ENCODE data around the gene EPS8L3.
"Not testable (repeated sequence)": the region's sequence is repeated elsewhere in the genome, so short reads cannot be mapped to it uniquely, and the experiment has no call there.

Gene EPS8L3

DNA sequence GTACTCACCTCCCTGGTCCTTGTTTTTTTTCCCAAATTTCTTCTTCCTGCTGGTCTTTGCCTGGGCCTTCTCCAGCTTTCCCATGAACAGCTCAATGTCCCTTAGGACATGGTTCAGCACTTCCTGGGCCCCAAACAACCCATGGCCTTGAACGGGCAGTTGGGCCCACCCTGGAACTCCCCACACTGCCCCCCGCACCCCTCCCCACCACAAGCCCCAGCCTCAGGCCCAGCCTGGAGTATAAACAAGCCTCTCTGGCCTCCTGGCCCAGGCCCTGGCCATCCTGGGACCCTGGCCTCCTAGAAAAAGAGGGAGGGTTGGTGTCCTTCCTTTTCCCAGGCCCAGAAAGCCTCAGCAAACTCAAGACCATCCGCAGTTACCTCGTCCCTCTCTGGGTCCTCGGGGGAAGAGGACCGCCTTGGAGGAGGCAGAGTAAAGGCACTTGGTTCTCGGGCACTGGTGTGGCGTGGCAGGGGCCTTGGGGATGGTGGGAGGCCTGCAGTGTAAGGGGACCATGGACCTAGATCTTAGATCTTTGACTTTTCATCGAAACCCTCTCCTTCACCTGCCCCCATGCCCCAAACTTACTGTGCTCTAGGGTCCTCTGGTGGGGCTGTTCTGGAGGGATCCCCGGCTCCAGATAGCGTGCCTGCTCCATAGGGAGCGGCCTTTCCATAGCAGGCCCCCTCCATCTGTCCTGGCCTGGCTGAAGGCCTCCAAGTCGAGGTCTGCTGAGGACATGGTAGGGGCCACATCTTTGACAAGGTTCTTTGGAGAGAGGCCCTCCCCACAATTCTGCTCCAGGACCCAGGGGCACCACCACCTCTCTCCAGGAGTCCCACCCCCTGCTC, 5.6 kb downstream of the EPS8L3 start:
- TF ChIP-seq, protein P1, sequence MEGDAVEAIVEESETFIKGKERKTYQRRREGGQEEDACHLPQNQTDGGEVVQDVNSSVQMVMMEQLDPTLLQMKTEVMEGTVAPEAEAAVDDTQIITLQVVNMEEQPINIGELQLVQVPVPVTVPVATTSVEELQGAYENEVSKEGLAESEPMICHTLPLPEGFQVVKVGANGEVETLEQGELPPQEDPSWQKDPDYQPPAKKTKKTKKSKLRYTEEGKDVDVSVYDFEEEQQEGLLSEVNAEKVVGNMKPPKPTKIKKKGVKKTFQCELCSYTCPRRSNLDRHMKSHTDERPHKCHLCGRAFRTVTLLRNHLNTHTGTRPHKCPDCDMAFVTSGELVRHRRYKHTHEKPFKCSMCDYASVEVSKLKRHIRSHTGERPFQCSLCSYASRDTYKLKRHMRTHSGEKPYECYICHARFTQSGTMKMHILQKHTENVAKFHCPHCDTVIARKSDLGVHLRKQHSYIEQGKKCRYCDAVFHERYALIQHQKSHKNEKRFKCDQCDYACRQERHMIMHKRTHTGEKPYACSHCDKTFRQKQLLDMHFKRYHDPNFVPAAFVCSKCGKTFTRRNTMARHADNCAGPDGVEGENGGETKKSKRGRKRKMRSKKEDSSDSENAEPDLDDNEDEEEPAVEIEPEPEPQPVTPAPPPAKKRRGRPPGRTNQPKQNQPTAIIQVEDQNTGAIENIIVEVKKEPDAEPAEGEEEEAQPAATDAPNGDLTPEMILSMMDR (IDR thresholded peaks at IDR 0.05; ENCODE audit: extremely low read depth, missing control alignments) = no peak
- DNase-seq (ENCODE audit: low spot score) = no peak

DNA sequence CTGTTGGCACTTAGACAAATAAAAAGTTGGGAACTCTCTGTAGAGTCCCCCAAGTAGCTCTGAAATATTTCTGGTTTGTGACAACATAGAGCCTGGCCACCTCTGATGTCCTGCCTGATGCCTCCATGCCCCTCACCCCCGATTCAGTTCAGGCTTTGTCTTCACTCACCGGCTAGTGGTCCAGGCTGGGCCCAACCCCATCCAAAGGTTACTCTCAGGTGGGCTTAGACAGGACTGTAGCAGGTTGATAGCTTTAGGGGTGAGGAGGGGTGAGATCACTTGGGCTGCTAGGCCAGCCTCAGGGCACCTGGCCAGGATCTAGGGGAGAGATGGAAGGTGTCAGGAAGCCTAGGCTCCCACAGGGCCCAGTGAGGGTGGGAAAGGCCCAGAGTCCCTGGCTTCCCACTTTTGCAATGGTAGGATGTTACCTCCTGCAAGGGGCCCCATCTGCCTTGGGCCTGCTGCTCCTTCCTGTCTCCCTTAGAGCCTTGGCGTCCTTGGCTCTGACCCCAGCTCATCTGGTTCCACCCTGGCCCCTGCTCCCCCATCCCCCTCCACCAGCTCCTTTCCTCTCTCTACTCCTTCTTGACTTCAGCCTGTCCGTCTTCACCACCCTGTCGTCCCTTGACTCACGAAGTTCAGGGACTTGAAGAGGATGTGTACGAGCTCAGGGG, 6.7 kb downstream of the EPS8L3 start:
- no peak for DNase-seq (ENCODE audit: low spot score)
- TF ChIP-seq, protein P1 (IDR thresholded peaks at IDR 0.05; ENCODE audit: extremely low read depth, missing control alignments) = no peak

DNA sequence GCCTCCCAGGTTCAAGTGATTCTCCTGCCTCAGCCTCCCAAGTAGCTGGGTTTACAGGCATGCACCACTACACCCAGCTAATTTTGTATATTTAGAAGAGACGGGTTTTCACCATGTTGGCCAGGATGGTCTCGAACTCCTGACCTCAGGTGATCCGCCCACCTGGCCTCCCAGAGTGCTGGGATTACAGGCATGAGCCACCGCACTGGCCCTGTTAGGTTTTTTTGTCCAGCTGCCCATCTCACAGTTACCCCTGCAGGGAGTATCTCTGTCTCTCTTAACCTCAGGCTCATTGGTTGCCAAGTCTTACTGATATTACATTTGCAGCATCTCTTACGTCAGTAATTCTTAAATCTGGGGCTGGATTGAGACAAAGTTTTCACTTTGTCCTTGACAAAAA, 7.4 kb downstream of the EPS8L3 start:
- DNase-seq (ENCODE audit: low spot score) = not testable (repeated sequence)

GRCh38 chr1:109754738-109755137, 9.0 kb downstream of the EPS8L3 start:
- DNase-seq (ENCODE audit: low spot score) = no peak
- TF ChIP-seq, protein P1 (IDR thresholded peaks at IDR 0.05; ENCODE audit: extremely low read depth, missing control alignments) = no peak

DNA sequence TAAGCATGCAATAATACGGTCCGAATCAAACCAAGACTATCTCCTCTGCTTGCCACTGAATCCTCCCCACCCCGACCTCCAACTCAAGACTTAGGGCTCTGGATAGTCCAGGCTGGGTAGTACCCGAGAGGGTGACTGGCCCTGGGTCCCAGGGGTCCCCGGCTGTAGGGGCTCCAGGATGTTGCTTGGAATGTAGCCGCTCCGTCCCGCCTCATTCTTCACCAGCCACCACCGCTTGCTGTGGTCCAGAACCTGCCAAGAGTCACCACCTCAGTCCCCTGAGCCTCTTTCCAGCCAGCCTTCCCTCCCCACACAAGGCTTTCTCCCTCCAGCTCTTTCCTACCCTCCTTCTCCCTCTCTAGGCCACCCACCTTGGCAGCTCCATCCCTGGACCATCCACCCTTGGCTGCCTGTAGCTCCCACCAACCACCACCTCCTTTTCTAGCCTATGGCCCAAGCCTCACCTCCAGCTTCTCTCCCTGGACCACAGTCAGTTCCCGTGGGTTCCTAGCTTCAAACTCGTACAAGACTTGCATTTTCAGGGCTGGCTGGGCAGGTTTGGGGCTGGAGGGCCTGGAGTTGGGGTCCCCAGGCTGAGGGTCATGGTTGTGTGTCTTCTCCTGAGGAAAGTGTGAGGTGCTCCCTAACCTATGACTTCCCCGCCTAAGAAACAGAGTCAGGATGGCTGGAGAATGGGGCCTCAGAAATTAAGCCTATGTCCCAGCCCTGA, 12.0 kb downstream of the EPS8L3 start:
- no peak for DNase-seq (ENCODE audit: low spot score)
- TF ChIP-seq, protein P1 (IDR thresholded peaks at IDR 0.05; ENCODE audit: extremely low read depth, missing control alignments) = no peak

DNA sequence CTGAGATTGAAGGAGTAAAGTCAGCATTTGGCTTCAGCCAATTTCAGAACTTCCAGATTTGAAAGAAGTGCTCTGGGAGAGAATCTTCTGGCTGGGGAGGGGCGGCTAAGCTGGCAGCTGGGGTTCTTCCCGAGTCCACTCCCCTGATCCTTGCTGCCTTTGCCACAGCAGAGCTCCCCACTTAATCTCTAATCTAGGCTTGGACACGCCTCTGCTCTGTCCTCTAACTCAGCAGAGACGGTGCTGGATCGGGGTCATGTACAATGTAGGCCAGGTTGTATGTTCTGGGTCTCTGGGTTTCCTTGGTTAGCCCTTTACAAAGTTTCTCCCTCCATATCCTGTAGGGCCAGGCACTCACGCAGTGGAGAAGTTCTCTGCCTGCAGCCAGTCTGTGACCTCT, 12.8 kb downstream of the EPS8L3 start:
- TF ChIP-seq, protein P1 (IDR thresholded peaks at IDR 0.05; ENCODE audit: extremely low read depth, missing control alignments) = no peak
- DNase-seq (ENCODE audit: low spot score) = no peak

GRCh38 chr1:109750241-109750882, 13.4 kb downstream of the EPS8L3 start:
- DNase-seq (ENCODE audit: low spot score) = no peak
- TF ChIP-seq, protein P1 (IDR thresholded peaks at IDR 0.05; ENCODE audit: extremely low read depth, missing control alignments) = no peak
